Measurements from ENCODE around the gene TUBB2A. TPM values are rescaled to one million over a fixed set of nuclear protein-coding genes. Genes with fewer than 3 reads are reported as not detected.

The TUBB2A gene
- total RNA-seq, 1 donor from 2014 or later, result 769 TPM

DNA sequence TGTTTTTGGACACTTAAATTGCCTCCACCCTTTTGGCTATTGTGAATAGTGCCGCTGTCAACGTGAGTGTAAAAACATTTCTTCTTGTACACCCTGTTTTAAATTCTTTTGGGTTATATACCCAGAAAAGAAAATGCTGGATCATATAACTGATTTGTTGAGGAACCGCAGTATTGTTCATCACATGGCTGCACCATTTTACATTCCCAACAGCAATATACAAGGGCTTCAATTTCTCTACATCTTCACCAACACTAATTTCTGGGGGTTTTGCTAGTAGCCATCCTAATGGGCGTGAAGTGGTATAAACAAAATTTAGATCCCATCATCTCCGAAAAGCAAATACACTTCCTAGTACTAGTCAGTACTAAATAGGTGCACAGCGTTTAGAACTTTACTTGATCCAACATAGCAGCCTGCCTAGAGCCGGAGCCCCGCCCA, 39.4 kb downstream of the TUBB2A start:
- peak overlapping the region; percentile 92 for H3K4me3 Mint-ChIP-seq (ENCODE audit: unreplicated experiment)
- H3K36me3 Mint-ChIP-seq (ENCODE audit: unreplicated experiment), result peaks cover 5% of the 10 kb centered on the region
- no peak for DNase-seq
- H3K9me3 Mint-ChIP-seq (ENCODE audit: unreplicated experiment), result peaks cover 4% of the 10 kb centered on the region
- H3K27me3 Mint-ChIP-seq (ENCODE audit: unreplicated experiment), result peaks cover 3% of the 10 kb centered on the region
- peak overlapping the region; percentile 75 for H3K27ac Mint-ChIP-seq (ENCODE audit: unreplicated experiment)
- peaks cover 13% of the 10 kb centered on the region for H3K4me1 Mint-ChIP-seq (ENCODE audit: low read depth, unreplicated experiment)
- TF ChIP-seq CTCF (IDR thresholded peaks at IDR 0.05; ENCODE audit: partially characterized antibody, unreplicated experiment), result no peak

GRCh38 chr6:3114377-3114776, 43.0 kb downstream of the TUBB2A start:
- Mint-ChIP-seq H3K4me1 (ENCODE audit: low read depth, unreplicated experiment) (peaks cover 10% of the 10 kb centered on the region), H3K9me3 (ENCODE audit: unreplicated experiment) (peaks cover 3% of the 10 kb centered on the region)
- DNase-seq, result no peak

GRCh38 chr6:3109761-3110160, 47.6 kb downstream of the TUBB2A start:
- peaks cover 4% of the 10 kb centered on the region for H3K36me3 Mint-ChIP-seq (ENCODE audit: unreplicated experiment)
- TF ChIP-seq CTCF (IDR thresholded peaks at IDR 0.05; ENCODE audit: partially characterized antibody, unreplicated experiment), result no peak
- no peak overlapping the region for H3K4me3 Mint-ChIP-seq (ENCODE audit: unreplicated experiment)

More at GRCh38 chr6:3114377-3114776, 43.0 kb downstream of the TUBB2A start:
- Mint-ChIP-seq H3K27ac (ENCODE audit: unreplicated experiment) (no peak overlapping the region), H3K27me3 (ENCODE audit: unreplicated experiment) (peaks cover 3% of the 10 kb centered on the region), H3K4me3 (ENCODE audit: unreplicated experiment) (no peak overlapping the region), H3K36me3 (ENCODE audit: unreplicated experiment) (peaks cover 3% of the 10 kb centered on the region)
- TF ChIP-seq CTCF (IDR thresholded peaks at IDR 0.05; ENCODE audit: partially characterized antibody, unreplicated experiment), result no peak

GRCh38 chr6:3108746-3109414, 48.5 kb downstream of the TUBB2A start:
- Mint-ChIP-seq H3K27ac (ENCODE audit: unreplicated experiment) (no peak overlapping the region), H3K4me3 (ENCODE audit: unreplicated experiment) (no peak overlapping the region), H3K27me3 (ENCODE audit: unreplicated experiment) (no peaks in the 10 kb centered on the region), H3K4me1 (ENCODE audit: low read depth, unreplicated experiment) (peaks cover 16% of the 10 kb centered on the region), H3K9me3 (ENCODE audit: unreplicated experiment) (peaks cover 1% of the 10 kb centered on the region), H3K36me3 (ENCODE audit: unreplicated experiment) (peaks cover 4% of the 10 kb centered on the region)
- DNase-seq, result no peak
- TF ChIP-seq CTCF (IDR thresholded peaks at IDR 0.05; ENCODE audit: partially characterized antibody, unreplicated experiment), result no peak

More at GRCh38 chr6:3109761-3110160, 47.6 kb downstream of the TUBB2A start:
- no peak for DNase-seq
- H3K9me3 Mint-ChIP-seq (ENCODE audit: unreplicated experiment), result peaks cover 1% of the 10 kb centered on the region
- peaks cover 8% of the 10 kb centered on the region for H3K4me1 Mint-ChIP-seq (ENCODE audit: low read depth, unreplicated experiment)
- no peak overlapping the region for H3K27ac Mint-ChIP-seq (ENCODE audit: unreplicated experiment)
- H3K27me3 Mint-ChIP-seq (ENCODE audit: unreplicated experiment), result no peaks in the 10 kb centered on the region

Other genes starting within 250 kb of the TUBB2A start
- 14.0 TPM for gene SERPINB6, start 186.0 kb downstream of the TUBB2A start, total RNA-seq (ENCODE audit: unreplicated experiment)
- 28.1 TPM for gene NQO2, start 157.7 kb downstream of the TUBB2A start, total RNA-seq (ENCODE audit: unreplicated experiment)
- gene RIPK1, start 89.0 kb downstream of the TUBB2A start, total RNA-seq (ENCODE audit: unreplicated experiment), result 10.6 TPM
- gene BPHL, start 38.8 kb downstream of the TUBB2A start, total RNA-seq (ENCODE audit: unreplicated experiment), result 72.1 TPM
- gene TUBB2B, start 70.1 kb upstream of the TUBB2A start, total RNA-seq (ENCODE audit: unreplicated experiment), result 1,777 TPM
- 37.2 TPM for gene PSMG4, start 101.4 kb upstream of the TUBB2A start, total RNA-seq (ENCODE audit: unreplicated experiment)

Data from glutamatergic neuron (in vitro differentiated cells).